ENCODE measurements around the gene SLC30A7. TPM values are rescaled to one million over a fixed set of nuclear protein-coding genes. Genes with fewer than 3 reads are reported as not detected.

SLC30A7 gene
- total RNA-seq, 1 experiment from 2014 or later, result 20.7 TPM

GRCh38 chr1:100988121-100988520 lies 92.2 kb downstream of the SLC30A7 start (continued):
- TF ChIP-seq GRHL2 (CRISPR knock-in tag; IDR thresholded peaks at IDR 0.05; ENCODE audit: insufficient replicate concordance, severe bottlenecking) (no peak), FOXJ3 (CRISPR knock-in tag; IDR thresholded peaks at IDR 0.05; ENCODE audit: borderline replicate concordance) (no peak), CREM (CRISPR knock-in tag; IDR thresholded peaks at IDR 0.05) (no peak), NFATC4 (CRISPR knock-in tag; IDR thresholded peaks at IDR 0.05) (no peak), ELF4 (CRISPR knock-in tag; IDR thresholded peaks at IDR 0.05; ENCODE audit: low read depth) (no peak), ZNF317 (CRISPR knock-in tag; IDR thresholded peaks at IDR 0.05; ENCODE audit: borderline replicate concordance, low read depth) (no peak), ZNF138 (CRISPR knock-in tag; conservative IDR thresholded peaks at IDR 0.05) (no peak)

- Mint-ChIP-seq H3K4me3 (no peak overlapping the region), H3K27ac (no peak overlapping the region), H3K9me3 (no peaks in the 10 kb centered on the region), H3K27me3 (ENCODE audit: low read depth) (no peaks in the 10 kb centered on the region), H3K36me3 (peaks cover 29% of the 10 kb centered on the region), H3K4me1 (no peaks in the 10 kb centered on the region)
- no peak for ATAC-seq
- ChIA-PET POLR2A (no interaction called here), CTCF (interaction anchor here (1.0 kb wide), 1 partner anchor 249 kb away, joined by 3 read pairs; no protein-coding TSS in a partner anchor)
- no peak for DNase-seq (ENCODE audit: low spot score)
- TF ChIP-seq SP1 (CRISPR knock-in tag; conservative IDR thresholded peaks at IDR 0.05) (no peak), ATF1 (CRISPR knock-in tag; IDR thresholded peaks at IDR 0.05) (no peak), NR1H2 (CRISPR knock-in tag; IDR thresholded peaks at IDR 0.05) (no peak), TEAD4 (CRISPR knock-in tag; IDR thresholded peaks at IDR 0.05) (no peak), ZNF512 (CRISPR knock-in tag; IDR thresholded peaks at IDR 0.05; ENCODE audit: borderline replicate concordance) (no peak), FOXK1 (CRISPR knock-in tag; IDR thresholded peaks at IDR 0.05) (no peak), HMGA2 (CRISPR knock-in tag; IDR thresholded peaks at IDR 0.05) (no peak), PREB (CRISPR knock-in tag; IDR thresholded peaks at IDR 0.05; ENCODE audit: borderline replicate concordance) (no peak), ZBTB43 (CRISPR knock-in tag; IDR thresholded peaks at IDR 0.05) (no peak), GTF2I (CRISPR knock-in tag; conservative IDR thresholded peaks at IDR 0.05) (no peak), ZNF671 (CRISPR knock-in tag; IDR thresholded peaks at IDR 0.05) (no peak), GABPB1 (CRISPR knock-in tag; IDR thresholded peaks at IDR 0.05) (no peak), EMX1 (CRISPR knock-in tag; IDR thresholded peaks at IDR 0.05) (no peak), ZBTB21 (CRISPR knock-in tag; IDR thresholded peaks at IDR 0.05; ENCODE audit: borderline replicate concordance) (no peak), USF2 (CRISPR knock-in tag; IDR thresholded peaks at IDR 0.05) (no peak), ERG (CRISPR knock-in tag; IDR thresholded peaks at IDR 0.05) (no peak), ARID4B (CRISPR knock-in tag; IDR thresholded peaks at IDR 0.05; ENCODE audit: borderline replicate concordance) (no peak)
These were observed 93.6 kb downstream of the SLC30A7 start for GRCh38 chr1:100989306-100990077.
